RWPE2 (cell line): ENCODE measurements around the gene CCKAR.

Source experiments
- ATAC-seq: fragments of 200-7000 bp; cut with Tn5 transposase; 3 replicates; pipeline ENCODE4 v1.9.1; 2021; ENCODE audit warnings: low read depth
- DNase-seq: peaks from one replicate; pipeline ENCODE4 v3.0.0-alpha.2; 2020; ENCODE audit warnings: low spot score
- H3K27ac ChIP-seq: fragments of 450-650 bp; 2 replicates; pipeline ENCODE4 v1.5.1; 2017; ENCODE audit warnings: mild to moderate bottlenecking; ENCODE audit not compliant: poor library complexity, severe bottlenecking
- H3K27me3 ChIP-seq: fragments of 250-450 bp; sonication (Bioruptor Pico); 2 replicates; pipeline ENCODE4 v1.5.1; 2021; ENCODE audit warnings: mild to moderate bottlenecking, moderate library complexity; ENCODE audit not compliant: insufficient read depth, poor library complexity, severe bottlenecking
- H3K36me3 ChIP-seq: fragments of 250-450 bp; sonication (Bioruptor Pico); 2 replicates; pipeline ENCODE4 v1.5.1; 2020; ENCODE audit warnings: low read depth, mild to moderate bottlenecking, moderate library complexity
- H3K4me1 ChIP-seq: fragments of 250-450 bp; sonication (Bioruptor Pico); 2 replicates; pipeline ENCODE4 v1.5.1; 2021; ENCODE audit warnings: mild to moderate bottlenecking, moderate library complexity; ENCODE audit not compliant: insufficient read depth, poor library complexity, severe bottlenecking
- H3K4me3 ChIP-seq: fragments of 250-450 bp; sonication (Bioruptor Pico); 2 replicates; pipeline ENCODE4 v1.5.1; 2021; ENCODE audit warnings: mild to moderate bottlenecking, moderate library complexity; ENCODE audit not compliant: severe bottlenecking
- H3K9me3 ChIP-seq: fragments of 250-450 bp; sonication (Bioruptor Pico); 2 replicates; pipeline ENCODE4 v1.5.1; 2021; ENCODE audit warnings: mild to moderate bottlenecking, moderate library complexity; ENCODE audit not compliant: severe bottlenecking
- CTCF ChIP-seq: fragments of 450-650 bp; IDR thresholded peaks from one replicate; pipeline ENCODE4 v1.5.1; 2017; ENCODE audit warnings: mild to moderate bottlenecking, moderate library complexity; ENCODE audit not compliant: poor library complexity, severe bottlenecking

Gene CCKAR

GRCh38 chr4:26459054-26459755 is 31.1 kb downstream of the CCKAR start:
- no peak overlapping the region for H3K4me3 ChIP-seq
- H3K36me3 ChIP-seq = no peaks in the 10 kb centered on the region
- TF ChIP-seq CTCF = peak; percentile 82
- ATAC-seq (peak; percentile 49; the same call in 1 of the 3 replicates), DNase-seq (no peak)
- no peaks in the 10 kb centered on the region for H3K9me3 ChIP-seq
- H3K27me3 ChIP-seq = no peaks in the 10 kb centered on the region
- H3K27ac ChIP-seq = no peak overlapping the region
- H3K4me1 ChIP-seq = no peaks in the 10 kb centered on the region

- no peak overlapping the region for H3K4me3 ChIP-seq
- no peaks in the 10 kb centered on the region for H3K27me3 ChIP-seq
- ATAC-seq = no peak
- H3K27ac ChIP-seq = no peak overlapping the region
- H3K4me1 ChIP-seq = no peaks in the 10 kb centered on the region
- no peak for TF ChIP-seq CTCF
- H3K9me3 ChIP-seq = no peaks in the 10 kb centered on the region
- H3K36me3 ChIP-seq = no peaks in the 10 kb centered on the region
- no peak for DNase-seq
These were observed 32.1 kb downstream of the CCKAR start for GRCh38 chr4:26458157-26458561.

GRCh38 chr4:26457412-26457811 is 32.9 kb downstream of the CCKAR start:
- Histone ChIP-seq H3K36me3 (no peaks in the 10 kb centered on the region), H3K4me1 (no peaks in the 10 kb centered on the region), H3K27me3 (no peaks in the 10 kb centered on the region), H3K27ac (no peak overlapping the region), H3K4me3 (no peak overlapping the region), H3K9me3 (no peaks in the 10 kb centered on the region)
- DNase-seq = no peak
- ATAC-seq = no peak
- TF ChIP-seq CTCF = no peak

- ATAC-seq (no peak), DNase-seq (no peak)
- no peaks in the 10 kb centered on the region for H3K9me3 ChIP-seq
- no peak overlapping the region for H3K27ac ChIP-seq
- no peaks in the 10 kb centered on the region for H3K4me1 ChIP-seq
- H3K36me3 ChIP-seq = no peaks in the 10 kb centered on the region
- H3K4me3 ChIP-seq = no peak overlapping the region
- TF ChIP-seq CTCF = no peak
- no peaks in the 10 kb centered on the region for H3K27me3 ChIP-seq
These were observed 34.7 kb downstream of the CCKAR start for GRCh38 chr4:26455571-26455970.

GRCh38 chr4:26454961-26455360 is 35.3 kb downstream of the CCKAR start:
- DNase-seq = no peak
- TF ChIP-seq CTCF = no peak
- Histone ChIP-seq H3K27ac (no peak overlapping the region), H3K4me3 (no peak overlapping the region), H3K36me3 (no peaks in the 10 kb centered on the region), H3K4me1 (no peaks in the 10 kb centered on the region), H3K9me3 (no peaks in the 10 kb centered on the region), H3K27me3 (no peaks in the 10 kb centered on the region)
- no peak for ATAC-seq
